SK-N-SH (cell line): ENCODE measurements around the gene SACS. TPM values are rescaled to one million over a fixed set of nuclear protein-coding genes. Genes with fewer than 3 reads are reported as not detected.

Experiments used
- CTCF ChIA-PET: fragments of 300-600, 350-600 bp; formaldehyde crosslinking; extraction: SDS; loops from one replicate; lab custom pipeline; 2021; lab: Yijun Ruan, JAX
- POLR2A ChIA-PET: fragments of 350-600 bp; sonication (Branson Sonifier 250); formaldehyde crosslinking; extraction: SDS; loops from one replicate; lab custom pipeline; 2020; ENCODE audit warnings: antibody characterized with exemption, inconsistent platforms; lab: Yijun Ruan, JAX
- DNase-seq: peaks from one replicate; pipeline ENCODE4 v3.0.0; 2012
- H2AFZ ChIP-seq: fragments of 200-600 bp; sonication (generic); 2 replicates; pipeline ENCODE4 v1.8.1; 2016; ENCODE audit warnings: antibody characterized with exemption, mild to moderate bottlenecking, low read depth
- H3F3A ChIP-seq: fragments of 200-600 bp; sonication (generic); replicated peaks from 2 replicates; pipeline ENCODE3; 2016; ENCODE audit warnings: antibody characterized with exemption, mild to moderate bottlenecking; ENCODE audit not compliant: insufficient read depth
- H3K27ac ChIP-seq, 2 experiments: fragments of 200-500 bp in 1 of 2; fragments of 200-600 bp in 1 of 2; sonication (Bioruptor generic) in 1 of 2; sonication (generic), shearing (Covaris generic) in 1 of 2; 2 replicates each; pipeline versions ENCODE4 v1.5.1 to v1.6.1; 2014 to 2016; ENCODE audit warnings: low read depth in 2 of 2, inconsistent platforms in 1 of 2, low read length in 1 of 2, mild to moderate bottlenecking in 1 of 2, mixed read lengths in 1 of 2
- H3K27me3 ChIP-seq: fragments of 200-600 bp; sonication (generic), shearing (Covaris generic); 2 replicates; pipeline ENCODE4 v1.6.1; 2016; ENCODE audit warnings: mixed run types; ENCODE audit not compliant: insufficient read depth
- H3K36me3 ChIP-seq, 2 experiments: fragments of 200-500 bp in 1 of 2; fragments of 200-600 bp in 1 of 2; sonication (Bioruptor generic) in 1 of 2; sonication (generic) in 1 of 2; replicated peaks in 1 of 2; 2 replicates each; pipeline versions ENCODE3 to v1.5.1; 2014 to 2016; ENCODE audit warnings: low read length in 1 of 2, mild to moderate bottlenecking in 1 of 2; ENCODE audit not compliant: insufficient read depth in 2 of 2, control insufficient read depth in 1 of 2
- H3K4me1 ChIP-seq, 2 experiments: fragments of 200-500 bp in 1 of 2; fragments of 200-600 bp in 1 of 2; sonication (Bioruptor generic) in 1 of 2; sonication (generic), shearing (Covaris generic) in 1 of 2; 2 replicates each; pipeline versions ENCODE4 v1.5.1 to v1.6.1; 2014 to 2016; ENCODE audit warnings: low read depth in 1 of 2, low read length in 1 of 2, mixed run types in 1 of 2; ENCODE audit not compliant: insufficient read depth in 2 of 2, control insufficient read depth in 1 of 2
- H3K4me2 ChIP-seq: fragments of 200-600 bp; sonication (generic), shearing (Covaris generic); 2 replicates; pipeline ENCODE4 v1.6.1; 2017; ENCODE audit warnings: mixed run types
- H3K4me3 ChIP-seq, 2 experiments: fragments of 200-500 bp in 1 of 2; fragments of 200-600 bp in 1 of 2; sonication (Bioruptor generic) in 1 of 2; sonication (generic), shearing (Covaris generic) in 1 of 2; 2 replicates each; pipeline versions ENCODE4 v1.5.1 to v1.8.1; 2014 to 2016; ENCODE audit warnings: low read depth in 2 of 2, inconsistent platforms in 1 of 2, low read length in 1 of 2, mild to moderate bottlenecking in 1 of 2, mixed read lengths in 1 of 2, moderate library complexity in 1 of 2
- H3K79me2 ChIP-seq: fragments of 200-600 bp; sonication (generic); 2 replicates; pipeline ENCODE4 v1.8.1; 2017; ENCODE audit warnings: mild to moderate bottlenecking; ENCODE audit not compliant: insufficient read depth
- H3K9ac ChIP-seq: fragments of 200-600 bp; sonication (generic); 2 replicates; pipeline ENCODE4 v1.6.1; 2017; ENCODE audit warnings: mixed run types
- H3K9me2 ChIP-seq: fragments of 200-600 bp; sonication (generic); 2 replicates; pipeline ENCODE4 v1.6.1; 2017; ENCODE audit warnings: mixed run types
- H3K9me3 ChIP-seq: fragments of 200-600 bp; sonication (generic); 2 replicates; pipeline ENCODE4 v1.6.1; 2017; ENCODE audit warnings: mixed run types, mild to moderate bottlenecking, moderate library complexity
- H4K20me1 ChIP-seq: fragments of 200-600 bp; sonication (generic); 2 replicates; pipeline ENCODE4 v1.6.1; 2017; ENCODE audit warnings: mild to moderate bottlenecking, mixed run types; ENCODE audit not compliant: insufficient read depth
- CHD2 ChIP-seq: fragments of 150-350 bp; IDR thresholded peaks from 2 replicates; pipeline ENCODE4 v1.6.1; 2018; ENCODE audit warnings: low read length; ENCODE audit not compliant: partially characterized antibody
- EZH2phosphoT487 ChIP-seq: fragments of 200-600 bp; sonication (generic); IDR thresholded peaks from 2 replicates; pipeline ENCODE4 v1.6.1; 2017; ENCODE audit warnings: low read depth, mixed run types, mild to moderate bottlenecking, antibody characterized with exemption, moderate library complexity, borderline replicate concordance
- FOSL2 ChIP-seq: IDR thresholded peaks from 2 replicates; pipeline ENCODE4 v1.4.0; 2012; ENCODE audit warnings: low read depth, mild to moderate bottlenecking, moderate library complexity, borderline replicate concordance
- JUND ChIP-seq: IDR thresholded peaks from 2 replicates; pipeline ENCODE4 v1.4.0; 2012
- MAX ChIP-seq: IDR thresholded peaks from 2 replicates; pipeline ENCODE4 v1.4.0; 2012; ENCODE audit warnings: low read depth
- MXI1 ChIP-seq: IDR thresholded peaks from 2 replicates; pipeline ENCODE4 v1.6.1; 2012; ENCODE audit warnings: mild to moderate bottlenecking, low read depth, low read length, improper control_type of control experiment
- NRF1 ChIP-seq: IDR thresholded peaks from 2 replicates; pipeline ENCODE4 v1.6.1; 2012; ENCODE audit warnings: low read depth, mild to moderate bottlenecking, low read length
- PBX3 ChIP-seq: IDR thresholded peaks from 2 replicates; pipeline ENCODE4; 2012
- RCOR1 ChIP-seq: fragments of 150-350 bp; IDR thresholded peaks from 2 replicates; pipeline ENCODE4 v1.6.1; 2017; ENCODE audit warnings: antibody characterized with exemption, low read length
- REST ChIP-seq: IDR thresholded peaks from 2 replicates; pipeline ENCODE4 v1.6.1; 2012; ENCODE audit warnings: mild to moderate bottlenecking, low read depth, low read length, moderate library complexity
- RFX5 ChIP-seq: IDR thresholded peaks from 2 replicates; pipeline ENCODE4 v1.6.1; 2012; ENCODE audit warnings: mild to moderate bottlenecking, improper control_type of control experiment, low read length
- SIN3A ChIP-seq: IDR thresholded peaks from 2 replicates; pipeline ENCODE4 v1.6.1; 2012; ENCODE audit warnings: low read depth, mild to moderate bottlenecking, low read length, moderate library complexity, borderline replicate concordance
- USF1 ChIP-seq: IDR thresholded peaks from 2 replicates; pipeline ENCODE4 v1.4.0; 2012; ENCODE audit warnings: low read depth, borderline replicate concordance
- USF2 ChIP-seq: fragments of 150-350 bp; IDR thresholded peaks from 2 replicates; pipeline ENCODE4 v1.6.1; 2017; ENCODE audit warnings: antibody characterized with exemption, low read length, low read depth, borderline replicate concordance
- YY1 ChIP-seq: IDR thresholded peaks from 2 replicates; pipeline ENCODE4 v1.4.0; 2012; ENCODE audit warnings: low read depth, mild to moderate bottlenecking
- ZBTB33 ChIP-seq: IDR thresholded peaks from 2 replicates; pipeline ENCODE4 v1.4.0; 2012; ENCODE audit warnings: low read depth, borderline replicate concordance
- WGBS: methylation state at CpG from one replicate; pipeline ENCODE4 v1.1.6; 2017; ENCODE audit warnings: low lambda C conversion rate; 5-methylcytosine and 5-hydroxymethylcytosine counted together
- polyA plus RNA-seq, 3 experiments: library from polyadenylated mRNA; depleted of rRNA; stranded (reverse); fragments of >200 nt; gene quantifications; 2 replicates each; pipeline ENCODE4 v1.2.3, GENCODE V29; 2012

Gene SACS
- polyA plus RNA-seq, 1 of the 3 experiments (the other 2 are of a cell fraction) = 5.9 TPM

- Histone ChIP-seq H4K20me1 (no peaks in the 10 kb centered on the region), H3K36me3 (no peaks in the 10 kb centered on the region), H3K79me2 (no peaks in the 10 kb centered on the region), H3K4me1 (peaks cover 0 to 9% of the 10 kb centered on the region in 2 experiments; a peak in 2 of 4 replicates), H3K4me3 (no peak overlapping the region), H3K9me2 (no peaks in the 10 kb centered on the region), H2AFZ (no peak overlapping the region), H3K27ac (no peak overlapping the region), H3F3A (peaks cover 3% of the 10 kb centered on the region), H3K4me2 (no peak overlapping the region), H3K9ac (no peak overlapping the region), H3K27me3 (no peaks in the 10 kb centered on the region), H3K9me3 (0 out of 2 replicates have a peak, but pooled peaks cover under 1% of the 10 kb centered on the region)
- ChIA-PET CTCF (interaction anchor here (0.7 kb wide), 1 partner anchor 269 kb away, joined by 3 read pairs; no protein-coding TSS in a partner anchor), POLR2A (no interaction called here)
- TF ChIP-seq EZH2phosphoT487 (no peak), USF2 (no peak), REST (no peak), MXI1 (no peak), CHD2 (no peak), YY1 (no peak), FOSL2 (no peak), USF1 (no peak), NRF1 (no peak), PBX3 (no peak), SIN3A (no peak), JUND (no peak), RCOR1 (no peak), MAX (no peak), ZBTB33 (no peak), RFX5 (no peak)
- 91% methylated on average over 4 of the region's 4 CpGs for WGBS
- no peak for DNase-seq
Observed at GRCh38 chr13:23472189-23472588, 38.7 kb upstream of the SACS start.
